ENCODE measurements around the gene CFAP73.

DNA sequence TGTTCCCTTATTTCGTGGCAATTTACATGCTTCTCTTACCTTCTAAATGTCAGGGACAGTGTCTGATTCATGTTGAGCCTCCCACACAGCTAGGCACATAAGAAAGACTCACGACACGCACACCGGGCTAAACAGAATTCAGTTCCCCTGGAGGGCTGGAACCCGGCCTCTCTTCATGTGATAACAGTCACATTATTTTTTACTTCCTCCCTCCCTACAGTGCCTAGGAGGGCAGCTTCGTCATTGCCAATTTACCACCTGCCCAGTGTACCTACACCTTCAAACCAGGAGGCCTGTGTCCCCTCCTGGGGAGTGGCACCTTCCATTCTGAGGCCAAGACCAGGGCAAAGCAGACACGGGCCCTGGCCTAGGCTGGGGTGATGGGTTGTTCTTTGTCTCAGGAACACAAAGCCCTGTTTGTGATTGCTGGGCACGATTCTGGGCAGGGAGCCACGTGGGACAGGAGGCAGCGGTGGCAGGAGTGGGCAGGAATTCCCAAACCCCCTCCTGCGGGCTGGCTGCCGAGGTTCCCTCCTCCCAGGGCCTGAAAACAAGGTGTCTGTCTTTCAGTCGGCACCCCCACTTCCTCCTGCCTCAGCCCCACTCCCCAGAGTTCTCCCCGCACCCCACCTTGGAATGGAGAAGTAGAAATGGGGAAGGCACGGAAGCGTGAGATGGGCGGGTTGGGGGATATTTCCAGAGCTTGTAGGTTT, 7.2 kb upstream of the CFAP73 start:
- TF ChIP-seq, protein P1, sequence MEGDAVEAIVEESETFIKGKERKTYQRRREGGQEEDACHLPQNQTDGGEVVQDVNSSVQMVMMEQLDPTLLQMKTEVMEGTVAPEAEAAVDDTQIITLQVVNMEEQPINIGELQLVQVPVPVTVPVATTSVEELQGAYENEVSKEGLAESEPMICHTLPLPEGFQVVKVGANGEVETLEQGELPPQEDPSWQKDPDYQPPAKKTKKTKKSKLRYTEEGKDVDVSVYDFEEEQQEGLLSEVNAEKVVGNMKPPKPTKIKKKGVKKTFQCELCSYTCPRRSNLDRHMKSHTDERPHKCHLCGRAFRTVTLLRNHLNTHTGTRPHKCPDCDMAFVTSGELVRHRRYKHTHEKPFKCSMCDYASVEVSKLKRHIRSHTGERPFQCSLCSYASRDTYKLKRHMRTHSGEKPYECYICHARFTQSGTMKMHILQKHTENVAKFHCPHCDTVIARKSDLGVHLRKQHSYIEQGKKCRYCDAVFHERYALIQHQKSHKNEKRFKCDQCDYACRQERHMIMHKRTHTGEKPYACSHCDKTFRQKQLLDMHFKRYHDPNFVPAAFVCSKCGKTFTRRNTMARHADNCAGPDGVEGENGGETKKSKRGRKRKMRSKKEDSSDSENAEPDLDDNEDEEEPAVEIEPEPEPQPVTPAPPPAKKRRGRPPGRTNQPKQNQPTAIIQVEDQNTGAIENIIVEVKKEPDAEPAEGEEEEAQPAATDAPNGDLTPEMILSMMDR (conservative IDR thresholded peaks at IDR 0.05) = no peak
- TF ChIP-seq ZFX (IDR thresholded peaks at IDR 0.05) = no peak
